HG02970 (cell line): ENCODE results near the gene ABCC4.

ENCODE experiments used
- ATAC-seq: cut with Tn5 transposase; IDR thresholded peaks from one replicate; pipeline ENCODE4 v1.9.1; 2021; ENCODE audit warnings: mild to moderate bottlenecking, moderate library complexity, moderate number of reproducible peaks; ENCODE audit not compliant: unreplicated experiment, low FRiP score

Gene ABCC4, protein sequence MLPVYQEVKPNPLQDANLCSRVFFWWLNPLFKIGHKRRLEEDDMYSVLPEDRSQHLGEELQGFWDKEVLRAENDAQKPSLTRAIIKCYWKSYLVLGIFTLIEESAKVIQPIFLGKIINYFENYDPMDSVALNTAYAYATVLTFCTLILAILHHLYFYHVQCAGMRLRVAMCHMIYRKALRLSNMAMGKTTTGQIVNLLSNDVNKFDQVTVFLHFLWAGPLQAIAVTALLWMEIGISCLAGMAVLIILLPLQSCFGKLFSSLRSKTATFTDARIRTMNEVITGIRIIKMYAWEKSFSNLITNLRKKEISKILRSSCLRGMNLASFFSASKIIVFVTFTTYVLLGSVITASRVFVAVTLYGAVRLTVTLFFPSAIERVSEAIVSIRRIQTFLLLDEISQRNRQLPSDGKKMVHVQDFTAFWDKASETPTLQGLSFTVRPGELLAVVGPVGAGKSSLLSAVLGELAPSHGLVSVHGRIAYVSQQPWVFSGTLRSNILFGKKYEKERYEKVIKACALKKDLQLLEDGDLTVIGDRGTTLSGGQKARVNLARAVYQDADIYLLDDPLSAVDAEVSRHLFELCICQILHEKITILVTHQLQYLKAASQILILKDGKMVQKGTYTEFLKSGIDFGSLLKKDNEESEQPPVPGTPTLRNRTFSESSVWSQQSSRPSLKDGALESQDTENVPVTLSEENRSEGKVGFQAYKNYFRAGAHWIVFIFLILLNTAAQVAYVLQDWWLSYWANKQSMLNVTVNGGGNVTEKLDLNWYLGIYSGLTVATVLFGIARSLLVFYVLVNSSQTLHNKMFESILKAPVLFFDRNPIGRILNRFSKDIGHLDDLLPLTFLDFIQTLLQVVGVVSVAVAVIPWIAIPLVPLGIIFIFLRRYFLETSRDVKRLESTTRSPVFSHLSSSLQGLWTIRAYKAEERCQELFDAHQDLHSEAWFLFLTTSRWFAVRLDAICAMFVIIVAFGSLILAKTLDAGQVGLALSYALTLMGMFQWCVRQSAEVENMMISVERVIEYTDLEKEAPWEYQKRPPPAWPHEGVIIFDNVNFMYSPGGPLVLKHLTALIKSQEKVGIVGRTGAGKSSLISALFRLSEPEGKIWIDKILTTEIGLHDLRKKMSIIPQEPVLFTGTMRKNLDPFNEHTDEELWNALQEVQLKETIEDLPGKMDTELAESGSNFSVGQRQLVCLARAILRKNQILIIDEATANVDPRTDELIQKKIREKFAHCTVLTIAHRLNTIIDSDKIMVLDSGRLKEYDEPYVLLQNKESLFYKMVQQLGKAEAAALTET (N-terminal part only)

DNA sequence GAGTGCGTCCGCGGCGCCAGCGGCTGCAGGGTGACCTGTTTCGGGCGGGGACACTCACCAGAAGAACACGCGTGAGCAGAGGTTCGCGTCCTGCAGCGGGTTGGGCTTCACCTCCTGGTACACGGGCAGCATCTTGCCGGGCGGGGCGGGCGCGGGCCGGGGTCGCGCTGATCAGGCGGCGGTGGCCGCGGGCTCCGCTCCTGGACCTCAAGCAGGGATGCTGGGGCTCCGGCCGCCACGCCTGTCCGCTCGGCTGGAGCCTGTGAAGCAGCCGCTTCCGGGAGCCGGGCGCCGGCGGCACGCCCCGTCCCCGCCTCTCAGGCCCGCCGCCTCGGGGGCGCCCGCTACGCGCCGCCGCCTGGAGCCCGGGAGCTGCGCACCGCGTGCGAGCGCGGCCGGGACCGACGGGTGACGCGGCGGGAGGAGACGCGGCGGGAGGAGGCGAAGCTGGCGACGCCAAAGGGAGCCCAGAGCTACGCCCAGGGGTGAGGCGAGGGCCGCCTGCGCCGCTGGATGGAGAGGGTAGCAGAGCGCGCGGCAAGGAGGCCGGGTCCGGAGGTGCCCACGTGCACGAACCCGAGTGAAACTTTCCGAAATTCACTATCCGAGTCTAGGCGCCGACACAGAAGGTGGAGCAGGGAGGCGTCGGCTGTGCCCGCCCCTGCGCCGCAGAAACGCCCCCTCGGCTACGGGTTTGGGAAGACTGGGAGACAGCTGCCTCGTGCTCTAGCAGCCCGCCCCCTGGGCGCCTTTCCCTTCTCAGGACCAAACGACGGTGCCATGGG lies at the start of gene ABCC4:
ABCC4 (minus strand) TSS at position 269 of the 785 bp plus-strand sequence; CDS start at position 132, 137 bp downstream.
- ATAC-seq, result peak; percentile 82

DNA sequence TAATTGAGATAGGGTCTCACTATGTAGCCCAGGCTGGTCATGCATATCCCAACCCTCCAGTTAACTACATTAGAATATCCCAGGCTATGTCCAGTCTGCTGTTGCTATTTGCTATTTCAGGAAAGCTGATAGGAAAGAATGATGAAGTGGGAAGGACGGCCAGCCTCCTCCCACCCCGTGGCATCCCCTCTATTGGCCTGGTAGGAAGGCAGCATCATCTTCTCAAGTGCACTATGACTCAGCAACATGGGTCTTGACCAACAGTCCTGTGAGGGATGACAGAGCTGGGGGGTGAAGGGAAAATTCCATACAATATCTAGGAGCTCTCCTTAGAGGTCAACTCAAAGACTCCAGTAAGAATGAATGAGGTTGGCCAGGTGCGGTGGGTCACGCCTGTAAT lies 48.0 kb upstream of the ABCC4 start:
- ATAC-seq, result no peak

DNA sequence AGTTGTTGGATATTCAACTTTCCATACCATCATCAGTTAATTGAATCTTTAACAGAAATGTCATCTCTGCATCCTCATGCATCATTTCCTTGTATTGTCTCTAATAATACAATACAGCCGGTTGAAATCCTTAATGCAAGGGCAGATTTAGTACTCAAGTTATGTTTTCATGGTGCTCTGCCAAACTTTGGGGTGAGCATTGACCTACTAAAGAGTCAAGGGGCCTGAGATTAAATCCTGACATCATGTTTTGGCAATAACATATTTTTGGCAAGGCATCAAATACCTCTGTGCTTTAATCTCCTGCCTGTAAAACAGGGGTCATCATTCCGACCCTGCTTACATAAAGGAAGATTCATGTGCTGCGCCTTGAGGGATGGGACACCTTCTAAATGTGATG lies 42.7 kb upstream of the ABCC4 start:
- ATAC-seq, result no peak

DNA sequence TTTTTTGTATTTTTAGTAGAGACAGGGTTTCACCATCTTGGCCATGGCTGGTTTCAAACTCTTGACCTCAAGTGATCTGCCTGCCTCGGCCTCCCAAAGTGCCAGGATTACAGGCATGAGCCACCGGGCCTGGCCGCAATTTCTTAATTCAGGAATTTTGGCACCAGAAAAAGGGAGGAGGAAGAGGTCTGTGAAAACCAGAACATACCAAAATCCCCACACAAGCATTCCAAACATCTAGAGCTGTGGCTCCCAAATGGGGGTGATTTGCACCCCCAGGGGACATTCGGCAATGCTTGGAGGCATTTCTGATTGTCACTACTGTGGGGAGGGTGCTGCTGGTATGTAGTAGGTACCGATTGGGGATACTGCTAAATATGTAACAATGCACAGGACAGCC lies 40.2 kb upstream of the ABCC4 start:
- ATAC-seq, result no peak

DNA sequence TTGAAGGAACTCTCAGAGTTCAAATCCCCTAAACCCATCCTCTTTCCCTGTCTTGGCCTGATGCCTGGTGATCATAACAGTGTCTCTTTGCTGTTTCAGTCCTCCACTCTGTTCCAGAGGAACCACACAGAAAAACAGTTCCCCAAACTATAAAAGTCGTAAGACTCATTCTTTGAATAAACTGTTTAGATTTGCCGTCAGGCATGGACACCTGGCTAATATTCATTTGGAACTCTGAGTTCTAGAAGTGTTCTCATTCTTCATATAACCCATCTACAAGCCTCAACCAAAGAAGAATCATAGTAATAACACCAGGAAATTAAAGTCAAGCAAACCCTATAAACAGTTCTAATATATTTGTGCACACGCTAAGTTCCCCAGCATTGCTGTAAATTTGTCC lies 37.7 kb upstream of the ABCC4 start:
- ATAC-seq, result no peak

DNA sequence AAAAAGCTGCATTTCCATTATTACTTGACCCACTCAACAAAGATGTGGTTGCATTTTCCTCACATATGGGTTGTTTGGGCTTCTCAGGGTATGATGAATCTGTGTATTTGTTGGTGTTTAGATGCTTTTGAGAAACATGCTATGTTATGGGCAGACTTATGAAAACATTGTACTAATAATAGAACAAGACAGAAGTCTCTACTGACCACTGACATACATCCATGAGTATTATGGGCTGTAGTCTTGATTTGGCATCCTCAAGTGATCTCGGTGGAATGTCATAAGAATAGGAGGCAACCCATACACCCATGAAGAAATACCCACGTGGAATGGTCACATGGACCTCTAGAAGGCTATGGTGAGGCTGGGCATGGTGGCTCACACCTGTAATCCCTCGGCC lies 36.3 kb upstream of the ABCC4 start:
- ATAC-seq, result no peak

DNA sequence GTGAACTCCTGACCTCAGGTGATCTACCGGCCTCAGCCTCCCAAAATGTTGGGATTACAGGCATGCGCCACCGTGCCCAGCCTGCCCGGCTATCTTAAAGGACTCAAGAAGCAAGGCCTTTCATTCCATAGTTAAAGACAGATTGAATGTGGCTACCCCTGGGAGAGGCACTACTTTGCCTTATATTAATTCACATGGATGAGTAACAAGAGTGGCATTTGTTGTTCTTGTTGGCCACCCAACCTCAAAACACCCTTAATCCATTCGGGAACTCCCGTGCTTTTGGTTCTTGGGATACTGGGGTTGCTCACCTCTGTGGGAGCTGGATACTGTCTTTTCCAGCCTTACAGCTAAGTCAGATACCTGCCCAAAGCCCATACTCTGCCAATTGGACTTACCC lies 34.4 kb upstream of the ABCC4 start:
- no peak for ATAC-seq

DNA sequence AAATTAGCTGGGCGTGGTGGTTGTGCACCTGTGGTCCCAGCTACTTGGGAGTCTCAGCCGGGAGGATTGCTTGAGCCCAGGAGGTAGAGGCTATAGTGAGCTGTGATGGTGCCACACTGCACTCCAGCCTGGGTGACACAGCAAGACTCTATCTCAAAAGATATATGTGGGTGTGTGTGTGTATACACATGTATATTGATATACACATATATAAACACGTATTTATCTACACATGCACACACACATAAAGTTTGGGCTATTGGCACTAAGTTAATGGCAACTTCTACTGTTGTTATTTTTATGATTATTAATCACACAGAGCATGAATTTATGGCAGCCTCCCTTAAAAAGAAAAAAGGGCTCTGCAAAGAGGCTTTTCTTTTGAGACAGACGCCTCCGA lies 27.1 kb upstream of the ABCC4 start:
- ATAC-seq, result no peak

DNA sequence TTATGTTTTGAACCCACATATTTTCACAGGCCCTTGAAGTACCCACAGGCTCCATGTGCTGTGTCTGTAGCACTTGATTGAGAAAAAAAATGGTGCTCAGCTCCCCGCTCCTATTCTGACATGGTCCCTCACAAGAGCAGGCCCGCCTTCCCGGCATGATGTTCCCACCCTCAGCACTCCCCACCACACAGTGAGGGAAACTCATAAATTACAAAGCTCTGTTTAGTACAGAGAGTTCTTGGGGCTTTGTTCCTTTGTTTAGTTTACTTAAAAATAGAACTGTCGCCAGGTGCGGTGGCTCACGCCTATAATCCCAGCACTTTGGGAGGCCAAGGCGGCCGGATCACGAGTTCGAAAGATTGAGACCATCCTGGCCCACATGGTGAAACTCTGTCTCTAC lies 25.9 kb upstream of the ABCC4 start:
- ATAC-seq, result no peak

DNA sequence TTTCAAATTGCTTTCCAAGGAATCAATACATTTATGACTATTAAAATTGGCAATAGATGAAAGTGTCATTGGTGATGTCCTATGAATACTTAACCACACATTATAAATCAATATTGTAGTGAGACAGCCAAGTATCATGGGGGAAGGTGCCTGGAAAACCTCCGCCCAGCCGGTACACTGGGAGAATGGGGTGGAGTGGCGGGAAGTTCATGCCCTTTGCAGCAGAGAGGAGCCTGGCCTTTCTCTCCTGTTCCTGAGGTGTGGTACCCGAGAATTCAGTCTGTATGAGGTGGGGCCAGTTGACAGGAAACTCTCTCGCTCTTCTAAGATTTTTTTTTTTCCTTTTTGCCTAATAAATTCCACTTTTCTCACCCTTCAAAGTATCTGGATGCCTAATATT lies 25.4 kb upstream of the ABCC4 start:
- ATAC-seq, result no peak

DNA sequence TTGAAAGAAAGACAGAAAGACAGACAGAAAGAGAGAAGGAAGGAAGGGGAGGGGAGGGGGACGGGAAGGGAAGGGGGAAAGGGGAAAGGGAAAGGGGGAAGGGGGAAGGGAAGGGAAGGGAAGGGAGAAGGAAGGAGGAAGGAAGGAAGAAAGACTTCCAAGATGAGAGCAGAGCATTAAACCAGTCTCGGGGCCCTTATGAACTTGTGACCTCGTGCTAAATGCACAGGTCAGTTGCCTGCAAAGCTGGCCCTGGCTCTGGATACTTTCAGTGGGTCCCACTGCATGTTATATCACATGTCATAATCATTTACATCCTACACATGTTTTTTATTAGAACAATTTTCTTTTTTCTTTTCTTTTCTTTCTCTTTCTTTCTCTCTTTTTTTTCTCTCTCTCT lies 24.2 kb upstream of the ABCC4 start:
- no peak for ATAC-seq

DNA sequence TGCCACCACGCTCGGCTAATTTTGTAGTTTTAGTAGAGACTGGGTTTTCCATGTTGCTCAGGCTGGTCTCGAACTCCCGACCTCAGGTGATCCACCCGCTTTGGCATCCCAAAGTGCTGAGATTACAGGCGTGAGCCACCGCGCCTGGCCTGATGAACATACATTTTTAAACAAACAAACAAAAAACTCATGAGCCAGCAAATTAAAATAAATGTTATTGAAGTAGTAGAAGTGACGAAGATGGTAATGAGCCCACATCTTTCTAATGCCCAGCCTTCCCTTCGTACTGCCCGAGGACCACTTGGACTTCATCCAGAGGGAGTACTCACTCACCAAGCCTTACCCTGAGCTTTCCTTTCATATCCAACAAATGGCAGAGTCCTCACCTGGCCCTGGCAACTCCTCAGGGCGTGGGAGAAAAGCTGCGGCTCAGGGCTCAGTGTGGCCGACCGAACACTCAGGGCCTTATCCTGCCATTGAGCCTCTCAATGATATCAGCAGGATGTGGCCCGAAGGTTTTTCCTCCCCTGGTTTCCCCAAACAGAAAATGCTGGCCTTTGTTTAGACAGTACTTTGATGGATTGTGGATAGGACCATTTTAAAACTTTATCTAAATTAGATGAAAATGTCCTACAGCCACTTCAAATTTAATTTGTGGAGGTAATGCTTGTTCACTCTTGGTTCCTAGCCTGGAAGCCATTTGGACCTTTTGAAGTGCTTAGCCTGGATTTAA lies 22.8 kb upstream of the ABCC4 start:
- no peak for ATAC-seq

DNA sequence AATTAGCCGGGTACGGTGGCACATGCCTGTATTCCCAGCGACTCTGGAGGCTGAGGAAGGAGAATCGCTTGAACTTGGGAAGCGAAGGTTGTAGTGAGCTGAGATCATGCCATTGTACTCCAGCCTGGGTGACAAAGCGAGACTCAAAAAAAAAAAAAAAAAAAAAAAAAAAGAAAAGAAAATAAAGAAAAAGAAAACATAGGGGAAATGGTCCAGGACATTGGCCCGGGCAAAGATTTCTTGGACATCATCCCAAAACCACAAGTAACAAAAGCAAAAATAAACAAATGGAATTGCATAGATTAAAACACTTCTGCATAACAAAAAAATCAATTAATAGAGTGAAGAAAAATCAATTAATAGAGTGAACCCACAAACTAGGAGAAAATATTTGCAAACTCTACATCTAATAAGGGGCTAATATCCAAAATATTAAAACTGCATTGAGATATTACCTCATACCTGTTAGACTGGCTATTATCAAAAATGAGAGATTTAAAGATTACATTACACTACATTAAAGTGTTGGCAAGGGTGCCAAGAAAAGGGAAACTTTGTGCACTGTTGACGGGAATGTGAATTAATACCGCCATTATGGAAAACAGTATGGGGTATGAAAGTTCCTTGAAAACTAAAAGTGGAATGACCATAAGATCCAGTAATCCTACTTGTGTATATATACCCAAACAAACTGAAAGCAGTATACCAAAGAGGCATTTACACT lies 18.5 kb upstream of the ABCC4 start:
- no peak for ATAC-seq

DNA sequence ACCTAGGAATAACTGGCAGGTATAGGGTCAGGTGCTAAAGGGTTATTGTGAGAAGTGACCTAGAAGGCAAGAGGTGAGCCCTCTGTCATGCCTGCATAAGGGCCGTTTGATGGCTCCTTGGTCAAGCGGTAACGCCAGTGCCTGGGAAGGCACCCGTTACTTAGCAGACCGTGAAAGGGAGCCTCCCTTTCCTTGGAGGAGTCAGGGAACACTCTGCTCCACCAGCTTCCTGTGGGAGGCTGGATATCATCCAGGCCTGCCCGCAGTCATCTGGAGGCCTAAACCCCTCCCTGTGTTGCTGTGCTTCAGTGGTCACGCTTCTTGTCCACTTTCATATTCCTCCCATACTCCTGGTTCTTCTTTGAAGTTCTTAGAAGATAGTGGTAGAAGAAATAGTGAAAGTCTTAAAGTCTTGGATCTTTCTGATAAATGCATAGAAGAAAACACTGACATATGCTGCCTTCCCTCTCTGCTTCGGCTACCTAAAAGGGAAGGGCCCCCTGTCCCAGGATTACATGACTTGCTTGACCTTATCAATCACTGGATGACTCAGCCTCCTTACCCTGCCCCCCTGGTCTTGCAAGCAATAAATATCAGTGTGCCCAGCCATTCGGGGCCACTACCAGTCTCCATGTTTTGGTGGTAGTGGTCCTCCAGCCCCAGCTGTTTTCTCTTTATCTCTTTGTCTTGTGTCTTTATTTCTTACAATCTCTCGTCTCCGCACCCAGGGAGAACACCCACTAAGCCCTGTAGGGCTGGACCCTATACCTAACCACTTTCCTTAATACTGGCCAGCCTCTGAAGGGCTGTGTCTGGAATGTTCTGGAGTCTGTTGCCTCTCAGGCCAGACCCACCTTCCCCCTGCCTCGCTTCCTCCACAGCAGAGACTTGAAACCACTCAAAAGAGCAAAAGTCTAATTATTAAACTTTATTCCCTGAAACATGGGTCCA lies 16.1 kb upstream of the ABCC4 start:
- no peak for ATAC-seq

DNA sequence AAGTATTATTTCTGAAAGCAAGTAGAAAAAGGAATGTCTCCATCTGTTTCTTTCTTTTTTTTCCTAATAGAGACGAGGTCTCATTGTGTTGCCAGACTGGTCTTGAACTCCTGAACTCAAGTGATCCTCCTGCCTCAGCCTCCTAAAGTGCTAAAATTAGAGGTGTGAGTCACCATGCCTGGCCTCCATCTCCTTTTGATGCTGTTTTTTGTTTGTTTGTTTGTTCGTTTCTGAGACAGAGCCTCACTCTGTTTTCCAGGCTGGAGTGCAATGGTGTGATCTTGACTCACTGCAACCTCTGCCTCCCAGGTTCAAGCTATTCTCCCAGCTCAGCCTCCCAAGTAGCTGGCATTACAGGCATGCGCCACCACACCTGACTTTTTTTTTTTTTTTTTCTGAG lies 14.5 kb upstream of the ABCC4 start:
- no peak for ATAC-seq

DNA sequence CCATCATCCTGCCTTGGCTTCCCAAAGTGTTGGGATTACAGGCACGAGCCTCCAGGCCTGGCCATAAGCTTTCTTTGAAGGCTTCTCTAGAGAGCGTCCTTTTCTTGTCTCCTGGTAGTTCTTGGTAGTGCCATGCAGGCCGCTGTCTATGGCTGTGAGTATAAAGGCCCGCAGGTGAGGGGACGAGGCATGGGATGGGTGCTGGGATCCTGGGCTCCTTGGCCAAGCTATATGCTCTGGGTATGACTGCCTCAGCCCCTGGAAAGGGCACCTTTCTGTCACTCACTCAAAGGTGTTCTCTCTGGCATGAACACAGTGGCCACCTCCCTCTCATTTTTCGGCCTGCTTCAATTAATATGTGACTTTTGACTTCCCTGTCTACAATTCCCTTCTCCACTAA lies 6.3 kb upstream of the ABCC4 start:
- ATAC-seq, result no peak

DNA sequence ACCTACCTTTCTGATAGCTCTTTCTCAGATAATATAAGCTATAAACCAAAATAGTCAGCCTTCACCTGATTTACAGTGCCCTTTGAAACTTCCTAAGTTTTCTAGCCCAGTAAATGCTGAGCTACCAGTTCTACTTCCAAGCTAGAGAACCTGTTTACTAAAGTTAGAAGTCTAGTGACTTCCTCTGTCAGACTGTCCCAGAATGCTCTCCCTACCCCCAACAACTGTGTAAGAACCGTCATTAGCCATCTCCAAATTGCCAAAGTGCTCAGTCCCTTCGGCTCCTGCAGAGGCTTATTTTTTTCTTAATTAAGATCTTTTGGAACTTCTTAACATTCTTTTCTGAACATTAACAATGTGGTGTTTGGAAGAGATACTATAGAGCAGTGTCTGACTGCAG lies 3.2 kb upstream of the ABCC4 start:
- ATAC-seq, result no peak

DNA sequence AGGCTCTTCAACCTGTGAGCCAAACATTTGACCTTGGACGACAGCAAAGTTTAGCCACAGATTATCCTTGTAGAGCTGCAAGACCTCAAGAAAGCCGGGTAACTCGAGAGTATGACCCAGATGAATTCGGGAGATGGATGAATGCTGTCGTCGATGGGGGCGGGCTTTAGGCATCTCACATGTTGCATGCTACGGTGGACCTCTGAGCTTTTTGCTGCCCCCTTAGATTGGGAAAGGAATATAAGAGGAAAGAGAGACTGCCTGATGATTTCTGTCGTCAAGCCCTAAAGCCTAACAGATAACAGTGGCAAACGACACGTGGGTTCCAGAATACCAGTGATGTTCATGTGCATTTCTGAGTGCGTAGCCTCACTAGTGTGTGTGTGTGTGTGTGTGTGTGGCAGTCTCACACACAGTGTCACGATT lies 730 bp upstream of the ABCC4 start:
- no peak for ATAC-seq
